H1 (cell line): ENCODE results near the gene THADA. TPM values are rescaled to one million over a fixed set of nuclear protein-coding genes. Genes with fewer than 3 reads are reported as not detected.

Experiments
- CTCF ChIA-PET: fragments of 300-600 bp; sonication (Branson Sonifier 250); formaldehyde crosslinking; loops from one replicate; lab custom pipeline; 2021; ENCODE audit not compliant: partially characterized antibody; lab: Charles Lee
- POLR2A ChIA-PET: fragments of 300-600 bp; sonication (Branson Sonifier 250); formaldehyde crosslinking; loops from one replicate; lab custom pipeline; 2021; ENCODE audit warnings: inconsistent platforms; ENCODE audit not compliant: partially characterized antibody; lab: Charles Lee
- DNase-seq, 2 experiments: peaks; one replicate each; pipeline versions ENCODE4 v3.0.0 to v3.0.0-alpha.2; 2010 to 2022; ENCODE audit warnings: low spot score in 2 of 2, low read depth in 1 of 2, mixed read lengths in 1 of 2
- FAIRE-seq: peaks from 2 replicates; lab custom pipeline; 2011; peaks lifted over from hg19 to GRCh38; lab: Jason Lieb, UNC
- H2AFZ ChIP-seq: 2 replicates; pipeline ENCODE4 v1.8.1; 2012; ENCODE audit warnings: low read length, inconsistent platforms
- H2AK5ac ChIP-seq: 2 replicates; pipeline ENCODE4 v1.6.1; 2013; ENCODE audit warnings: low read depth, low read length
- H2BK120ac ChIP-seq: replicated peaks from 2 replicates; pipeline ENCODE3; 2013; ENCODE audit warnings: low read depth, low read length, inconsistent platforms
- H2BK12ac ChIP-seq: 2 replicates; pipeline ENCODE4 v1.6.1; 2013; ENCODE audit warnings: low read depth, low read length
- H2BK15ac ChIP-seq: 2 replicates; pipeline ENCODE4 v1.6.1; 2013; ENCODE audit warnings: low read length
- H2BK20ac ChIP-seq: 2 replicates; pipeline ENCODE4 v1.6.1; 2013; ENCODE audit warnings: low read length
- H2BK5ac ChIP-seq: 2 replicates; pipeline ENCODE4 v1.6.1; 2013; ENCODE audit warnings: low read depth, low read length
- H3K14ac ChIP-seq: 2 replicates; pipeline ENCODE4 v1.6.1; 2013; ENCODE audit warnings: inconsistent platforms; ENCODE audit not compliant: insufficient read length
- H3K18ac ChIP-seq: 2 replicates; pipeline ENCODE4 v1.6.1; 2013; ENCODE audit warnings: low read length; ENCODE audit errors: extremely low read depth
- H3K23ac ChIP-seq: 2 replicates; pipeline ENCODE4 v1.6.1; 2013; ENCODE audit warnings: inconsistent platforms; ENCODE audit not compliant: insufficient read length
- H3K23me2 ChIP-seq: 2 replicates; pipeline ENCODE4 v1.6.1; 2013; ENCODE audit warnings: low read depth, low read length
- H3K27ac ChIP-seq: 2 replicates; pipeline ENCODE4 v1.6.1; 2011; ENCODE audit warnings: low read depth, low read length, inconsistent platforms
- H3K27me3 ChIP-seq, 4 experiments: replicated peaks in 1 of 4; 1 replicate in 1 of 4; 2 replicates in 3 of 4; pipeline versions ENCODE4 v1.6.1 to v1.8.1; 2011 to 2013; ENCODE audit warnings: low read length in 3 of 4, mild to moderate bottlenecking in 3 of 4, inconsistent platforms in 2 of 4, mixed read lengths in 2 of 4, moderate library complexity in 1 of 4; ENCODE audit not compliant: control insufficient read depth in 3 of 4, insufficient read depth in 3 of 4; ENCODE audit errors: extremely low read depth in 1 of 4
- H3K36me3 ChIP-seq, 4 experiments: 2 replicates each; pipeline versions ENCODE4 v1.6.1 to v1.8.1; 2011 to 2013; ENCODE audit warnings: mild to moderate bottlenecking in 4 of 4, low read length in 3 of 4, moderate library complexity in 2 of 4, control low read depth in 1 of 4, inconsistent platforms in 1 of 4; ENCODE audit not compliant: insufficient read depth in 4 of 4, control insufficient read depth in 2 of 4
- H3K4ac ChIP-seq: replicated peaks from 2 replicates; pipeline ENCODE3; 2013; ENCODE audit warnings: low read length, low read depth, mixed read lengths, inconsistent platforms; ENCODE audit not compliant: insufficient read length
- H3K4me1 ChIP-seq, 4 experiments: replicated peaks in 1 of 4; 1 replicate in 1 of 4; 2 replicates in 3 of 4; pipeline versions ENCODE4 v1.6.1 to v1.8.1; 2011 to 2013; ENCODE audit warnings: low read length in 3 of 4, inconsistent platforms in 2 of 4, mixed read lengths in 1 of 4; ENCODE audit not compliant: insufficient read depth in 4 of 4, control insufficient read depth in 3 of 4
- H3K4me2 ChIP-seq, 2 experiments: 2 replicates each; pipeline versions ENCODE4 v1.6.1 to v1.8.1; 2011 to 2013; ENCODE audit warnings: low read depth in 2 of 2, low read length in 2 of 2, control low read depth in 1 of 2, inconsistent platforms in 1 of 2, mild to moderate bottlenecking in 1 of 2; ENCODE audit not compliant: insufficient read depth in 1 of 2
- H3K4me3 ChIP-seq, 4 experiments: fragments of 200-600, 300-600 bp in 1 of 4; sonication (generic), shearing (Covaris generic), sonication (Bioruptor Twin) in 1 of 4; 2 replicates each; pipeline versions ENCODE4 v1.5.1 to v1.8.1; 2011 to 2016; ENCODE audit warnings: low read length in 4 of 4, low read depth in 3 of 4, control low read depth in 2 of 4, inconsistent platforms in 2 of 4, mild to moderate bottlenecking in 2 of 4, mixed read lengths in 1 of 4, moderate library complexity in 1 of 4; ENCODE audit not compliant: insufficient read depth in 2 of 4; ENCODE audit errors: extremely low read depth in 1 of 4
- H3K56ac ChIP-seq: replicated peaks from 2 replicates; pipeline ENCODE3; 2013; ENCODE audit warnings: low read depth, mild to moderate bottlenecking, mixed read lengths, low read length, inconsistent platforms; ENCODE audit not compliant: insufficient read length
- H3K79me1 ChIP-seq: 2 replicates; pipeline ENCODE4 v1.6.1; 2013; ENCODE audit warnings: low read depth, low read length, control low read depth
- H3K79me2 ChIP-seq, 2 experiments: 2 replicates each; pipeline versions ENCODE4 v1.6.1 to v1.8.1; 2012 to 2013; ENCODE audit warnings: low read length in 2 of 2, mild to moderate bottlenecking in 2 of 2, inconsistent platforms in 1 of 2; ENCODE audit not compliant: insufficient read depth in 2 of 2, control insufficient read depth in 1 of 2
- H3K9ac ChIP-seq, 4 experiments: replicated peaks in 1 of 4; 1 replicate in 1 of 4; 2 replicates in 3 of 4; pipeline versions ENCODE4 v1.6.1 to v1.8.1; 2011 to 2013; ENCODE audit warnings: low read depth in 3 of 4, low read length in 3 of 4, control low read depth in 2 of 4, mild to moderate bottlenecking in 2 of 4, moderate library complexity in 2 of 4, inconsistent platforms in 1 of 4; ENCODE audit errors: extremely low read depth in 1 of 4
- H3K9me3 ChIP-seq, 2 experiments: 2 replicates each; pipeline versions ENCODE4 v1.6.1 to v1.8.1; 2012 to 2013; ENCODE audit warnings: mild to moderate bottlenecking in 2 of 2, moderate library complexity in 2 of 2, control low read depth in 1 of 2, inconsistent platforms in 1 of 2, low read depth in 1 of 2, low read length in 1 of 2, mixed read lengths in 1 of 2; ENCODE audit not compliant: insufficient read depth in 2 of 2
- H4K20me1 ChIP-seq, 2 experiments: replicated peaks in 1 of 2; 2 replicates each; pipeline versions ENCODE3 to v1.8.1; 2011 to 2013; ENCODE audit warnings: inconsistent platforms in 2 of 2, low read length in 2 of 2, mild to moderate bottlenecking in 1 of 2; ENCODE audit not compliant: insufficient read depth in 2 of 2, control insufficient read depth in 1 of 2
- H4K5ac ChIP-seq: 2 replicates; pipeline ENCODE4 v1.6.1; 2013; ENCODE audit warnings: low read length, low read depth, mixed read lengths, inconsistent platforms; ENCODE audit not compliant: insufficient read length
- H4K8ac ChIP-seq: 2 replicates; pipeline ENCODE4 v1.8.0; 2013; ENCODE audit warnings: mild to moderate bottlenecking, moderate library complexity, low read length, inconsistent platforms; ENCODE audit not compliant: insufficient read depth; ENCODE audit errors: extremely low read depth
- H4K91ac ChIP-seq: replicated peaks from 2 replicates; pipeline ENCODE3; 2013; ENCODE audit warnings: low read length, mixed read lengths, inconsistent platforms; ENCODE audit not compliant: insufficient read length
- ASH2L ChIP-seq: fragments of 200-600, 300-600 bp; sonication (generic); IDR thresholded peaks from one replicate; pipeline ENCODE4 v1.7.1; 2017; ENCODE audit warnings: low read length
- BCL11A ChIP-seq, 2 experiments: IDR thresholded peaks; one replicate each; pipeline ENCODE4 v1.6.1; 2011; ENCODE audit warnings: low read depth in 2 of 2, low read length in 2 of 2, mild to moderate bottlenecking in 2 of 2
- CHD2 ChIP-seq: IDR thresholded peaks from 2 replicates; pipeline ENCODE4 v1.6.1; 2012; ENCODE audit warnings: low read length, improper control_type of control experiment
- KDM4A ChIP-seq: IDR thresholded peaks from one replicate; pipeline ENCODE4 v1.7.1; 2012; ENCODE audit warnings: low read depth, mild to moderate bottlenecking, moderate library complexity, low read length, inconsistent platforms; ENCODE audit not compliant: severe bottlenecking
- PHF8 ChIP-seq: fragments of 200-600 bp; sonication (generic); conservative IDR thresholded peaks from 2 replicates; pipeline ENCODE4 v1.7.1; 2012; ENCODE audit warnings: low read depth, mild to moderate bottlenecking, inconsistent platforms, low read length, moderate library complexity
- POLR2A ChIP-seq, 2 experiments: IDR thresholded peaks; 1 replicate in 1 of 2; 2 replicates in 1 of 2; pipeline ENCODE4 v1.6.1; 2011; ENCODE audit warnings: low read depth in 2 of 2, low read length in 2 of 2, mild to moderate bottlenecking in 2 of 2; ENCODE audit errors: control extremely low read depth in 1 of 2
- RXRA ChIP-seq: IDR thresholded peaks from 2 replicates; pipeline ENCODE4 v1.6.1; 2011; ENCODE audit warnings: low read depth, mild to moderate bottlenecking, low read length, moderate library complexity; ENCODE audit not compliant: insufficient read depth
- SIN3A ChIP-seq, 2 experiments: IDR thresholded peaks in 1 of 2; conservative IDR thresholded peaks in 1 of 2; 2 replicates each; pipeline ENCODE4 v1.6.1; 2011 to 2012; ENCODE audit warnings: low read length in 2 of 2, improper control_type of control experiment in 1 of 2, low read depth in 1 of 2, mild to moderate bottlenecking in 1 of 2
- SP1 ChIP-seq: IDR thresholded peaks from 2 replicates; pipeline ENCODE4 v1.6.1; 2011; ENCODE audit warnings: low read depth, low read length
- SP2 ChIP-seq: IDR thresholded peaks from 2 replicates; pipeline ENCODE4 v1.6.1; 2012; ENCODE audit warnings: mild to moderate bottlenecking, low read length, inconsistent platforms
- SP4 ChIP-seq: IDR thresholded peaks from 2 replicates; pipeline ENCODE4 v1.6.1; 2012; ENCODE audit warnings: low read length, inconsistent platforms
- TBP ChIP-seq: IDR thresholded peaks from 2 replicates; pipeline ENCODE4 v1.6.1; 2011; ENCODE audit warnings: low read depth, low read length, improper control_type of control experiment
- TCF12 ChIP-seq: IDR thresholded peaks from 2 replicates; pipeline ENCODE4 v1.6.1; 2011; ENCODE audit warnings: low read depth, mild to moderate bottlenecking, low read length
- WGBS, 2 experiments: shearing (Covaris generic) in 1 of 2; methylation state at CpG; one replicate each; pipeline versions ENCODE4 v1.1.6 to v1.1.7; 2013 to 2015; ENCODE audit warnings: low lambda C conversion rate in 2 of 2, mixed read lengths in 2 of 2, inconsistent platforms in 1 of 2, low coverage in 1 of 2, missing lambda C conversion rate in 1 of 2; ENCODE audit not compliant: insufficient replicate concordance in 2 of 2, insufficient coverage in 1 of 2, insufficient read length in 1 of 2; ENCODE audit errors: extremely low coverage in 1 of 2, missing lambda C conversion rate in 1 of 2; 5-methylcytosine and 5-hydroxymethylcytosine counted together
- polyA plus RNA-seq, 7 experiments: library from polyadenylated mRNA; depleted of rRNA in 3 of 7; stranded (reverse) in 5 of 7; unstranded in 2 of 7; fragments of >200 nt in 5 of 7; fragments of 200-250 nt in 2 of 7; gene quantifications; 1 replicate in 5 of 7; 2 replicates in 1 of 7; 4 replicates in 1 of 7; pipeline versions ENCODE4 v1.2.1 to v1.2.3, GENCODE V29; 2011 to 2013; ENCODE audit warnings: missing spikeins in 2 of 7, mixed read lengths in 2 of 7
- total RNA-seq: library from RNA; stranded (reverse); fragmentation: NEBNext Ultra II Directional; extraction: Animal tissue kit (Norgen Biotek cat#: 25700); gene quantifications from 2 replicates; pipeline ENCODE4 v1.2.1, GENCODE V29; 2021

Gene THADA
- total and polyA plus RNA-seq, 2 of the 8 experiments (the other 6 are each of a cell fraction or from before 2014, with no cell fraction given): 22.4 to 26.8 TPM

DNA sequence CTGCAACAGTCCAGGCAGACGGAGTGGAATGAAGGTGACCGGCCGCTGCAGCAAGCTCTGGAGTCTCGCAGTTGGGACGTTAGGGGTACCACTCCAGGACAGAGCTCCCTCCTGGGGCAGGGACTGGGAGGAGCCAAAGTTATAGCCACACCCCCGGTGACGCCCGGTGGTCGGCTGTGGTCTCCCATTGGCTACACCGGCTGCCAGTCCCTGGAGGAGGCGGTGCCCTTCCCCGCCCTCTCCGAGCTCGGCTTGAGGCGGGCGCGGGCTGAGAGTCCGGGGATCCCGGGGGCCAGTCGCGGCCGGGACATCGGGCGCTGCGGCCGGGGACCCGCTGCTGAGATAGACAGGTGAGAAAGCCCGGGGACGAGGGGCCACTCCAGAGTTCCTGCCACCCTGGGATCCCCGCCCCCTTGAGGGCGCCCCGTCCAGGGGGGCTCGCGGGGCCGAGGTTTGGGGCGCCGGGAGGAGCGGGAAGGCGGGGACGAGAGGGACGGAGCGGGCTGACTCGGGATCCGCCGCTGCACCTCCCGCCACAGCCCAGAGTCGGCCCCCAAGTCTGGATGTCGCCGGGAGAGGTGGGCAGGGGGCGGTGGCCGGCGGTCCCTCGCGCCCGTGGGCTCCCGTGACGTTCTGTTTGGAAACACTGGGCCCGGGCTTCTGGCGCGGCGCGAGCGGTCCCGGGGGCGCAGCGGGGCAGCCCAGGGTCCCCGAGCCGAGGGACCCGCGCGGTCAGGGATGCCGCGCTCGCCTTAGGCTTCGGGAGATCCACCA is 41.4 kb upstream of the THADA start, which contains the start of gene PLEKHH2:
Gene PLEKHH2, plus strand, starts transcription at position 231 of the 774 bp plus-strand sequence. CDS start 7,414 bp downstream, outside the sequence.
- H3K27ac ChIP-seq: no peak within 1 kb of the TSS
- FAIRE-seq: no peak
- WGBS, 2 experiments: 2% methylated on average over 40 of the region's 75 CpGs; no CpG with 5 or more reads in 1 of the 2 experiments
- peak; percentile 79 for TF ChIP-seq KDM4A
- TF ChIP-seq POLR2A (IDR thresholded peaks at IDR 0.05; ENCODE audit: control extremely low read depth in 1 of 2, low read depth in 2 of 2, low read length in 2 of 2): peak in 1 of 2 experiments; percentile 51; a peak in 1 of 3 replicates
- TF ChIP-seq ASH2L: peak; percentile 47
- no peak for TF ChIP-seq BCL11A (IDR thresholded peaks at IDR 0.05; ENCODE audit: low read depth in 2 of 2, low read length in 2 of 2)
- peak; percentile 48; the same call in 1 of the 2 replicates for TF ChIP-seq TBP
- TF ChIP-seq SP4: peak; percentile 96
- TF ChIP-seq SIN3A (conservative IDR thresholded peaks at IDR 0.05 in 1 of 2, IDR thresholded peaks at IDR 0.05 in 1 of 2; ENCODE audit: low read depth in 1 of 2, low read length in 2 of 2): 0 out of 4 replicates have a peak, but pooled peaks of 1 of the 2 experiments have one; percentile 35
- TF ChIP-seq SP1: peak; percentile 94
- no peak for TF ChIP-seq RXRA
- peak; percentile 65 for TF ChIP-seq SP2
- peak; percentile 87 for TF ChIP-seq CHD2
- TF ChIP-seq TCF12: no peak
- peak; percentile 89 for TF ChIP-seq PHF8

More for the DNA sequence above, 41.4 kb upstream of the THADA start, which contains the start of gene PLEKHH2:
- Histone ChIP-seq H3K79me2 (no peaks in the 10 kb centered on the region), H3K4ac (no peak within 1 kb of the TSS), H2AFZ (peak within 1 kb of the TSS; percentile 100), H2AK5ac (no peak within 1 kb of the TSS), H3K36me3 (no peaks in the 10 kb centered on the region), H2BK5ac (peak within 1 kb of the TSS; percentile 12; the same call in 1 of the 2 replicates), H2BK15ac (no peak within 1 kb of the TSS), H3K23me2 (peaks cover 12% of the 10 kb centered on the region), H2BK12ac (no peak within 1 kb of the TSS), H3K14ac (no peak within 1 kb of the TSS), H2BK120ac (no peak within 1 kb of the TSS), H3K9ac (peak within 1 kb of the TSS in 2 of 4 experiments; percentile 24 to 70; a peak in 3 of 7 replicates), H4K91ac (peak within 1 kb of the TSS; percentile 85), H4K5ac (no peak within 1 kb of the TSS), H3K23ac (no peak within 1 kb of the TSS), H3K18ac (peak within 1 kb of the TSS; percentile 85; the same call in 1 of the 2 replicates), H3K27me3 (peaks cover 0 to 9% (median 6%) of the 10 kb centered on the region in 4 experiments; a peak in 5 of 7 replicates), H3K4me2 (peak within 1 kb of the TSS; percentile 81 to 99), H3K4me3 (peak within 1 kb of the TSS; percentile 65 to 88 (median 76)), H4K8ac (peak within 1 kb of the TSS; percentile 41), H3K79me1 (no peaks in the 10 kb centered on the region), H3K9me3 (0 out of 4 replicates have a peak, but pooled peaks cover 0 to 2% of the 10 kb centered on the region in 2 experiments), H2BK20ac (no peak within 1 kb of the TSS), H3K56ac (no peak within 1 kb of the TSS), H3K4me1 (peaks cover 0 to 13% (median under 1%) of the 10 kb centered on the region in 4 experiments; a peak in 4 of 7 replicates), H4K20me1 (no peaks in the 10 kb centered on the region)
- peak; percentile 77 to 99 for DNase-seq
- CTCF ChIA-PET: interaction anchor here (0.8 to 3.0 kb wide), 3 partner anchors 11 to 39 kb away, joined by 3 to 11 read pairs (median 4); no protein-coding TSS in a partner anchor
- POLR2A ChIA-PET: no interaction called here
